Putamen (tissue), 1 donor: ENCODE measurements around the gene CMTR2.
"Not testable (repeated sequence)": the region's sequence is repeated elsewhere in the genome, so short reads cannot be mapped to it uniquely, and the experiment has no call there.

Source experiments
- DNase-seq: peaks from one replicate; pipeline ENCODE4 v3.0.0-alpha.2; 2016; ENCODE audit warnings: low spot score

CMTR2 gene

DNA sequence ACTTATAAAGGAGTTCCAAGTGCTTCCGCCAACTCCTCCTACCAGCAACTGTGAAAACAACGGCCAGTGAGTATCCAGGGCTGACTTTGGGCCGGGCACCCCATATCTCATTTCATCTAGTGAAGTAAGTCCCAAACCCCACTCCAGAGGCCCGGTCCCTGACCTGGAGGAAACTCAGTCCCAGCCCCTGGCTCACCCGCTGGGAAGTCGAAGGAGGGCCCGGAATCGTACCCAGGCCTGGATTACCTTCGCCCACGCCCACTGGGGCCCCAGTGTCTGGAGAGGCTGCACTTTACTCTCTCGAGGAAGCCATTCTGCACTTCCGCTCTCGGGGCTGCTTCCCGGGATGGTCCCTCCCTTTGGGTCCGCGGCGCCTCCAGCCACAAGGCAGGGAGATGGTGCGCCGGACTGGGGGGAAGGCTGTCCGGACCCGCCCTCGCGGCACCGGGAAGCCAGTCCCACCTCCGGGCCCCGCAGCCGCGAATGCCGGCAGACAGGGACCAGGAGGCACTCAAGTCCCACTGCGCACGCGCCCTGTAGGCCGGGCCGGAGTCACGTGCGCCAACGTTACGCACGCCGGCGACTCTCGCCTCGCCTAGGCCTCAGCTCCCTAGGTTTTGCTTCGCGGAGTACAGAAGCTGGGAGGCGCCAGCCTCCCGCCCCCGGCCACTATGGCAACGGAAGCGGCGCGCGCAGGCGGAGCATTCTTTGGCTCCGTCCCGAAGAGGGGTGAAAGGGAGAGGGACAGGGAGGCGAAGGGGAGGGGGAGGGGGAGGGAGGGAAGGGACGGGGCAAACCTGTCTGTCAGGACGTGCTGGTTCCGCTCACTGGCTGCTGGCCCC, at the start of gene CMTR2:
CMTR2 (minus strand) TSS at position 513 of the 842 bp plus-strand sequence. CDS start 3,482 bp downstream, outside the sequence.
- peak; percentile 95 for DNase-seq

GRCh38 chr16:71338632-71339031, 49.4 kb upstream of the CMTR2 start:
- no peak for DNase-seq

- no peak for DNase-seq
These were observed 49.0 kb upstream of the CMTR2 start for GRCh38 chr16:71338193-71338592.

DNA sequence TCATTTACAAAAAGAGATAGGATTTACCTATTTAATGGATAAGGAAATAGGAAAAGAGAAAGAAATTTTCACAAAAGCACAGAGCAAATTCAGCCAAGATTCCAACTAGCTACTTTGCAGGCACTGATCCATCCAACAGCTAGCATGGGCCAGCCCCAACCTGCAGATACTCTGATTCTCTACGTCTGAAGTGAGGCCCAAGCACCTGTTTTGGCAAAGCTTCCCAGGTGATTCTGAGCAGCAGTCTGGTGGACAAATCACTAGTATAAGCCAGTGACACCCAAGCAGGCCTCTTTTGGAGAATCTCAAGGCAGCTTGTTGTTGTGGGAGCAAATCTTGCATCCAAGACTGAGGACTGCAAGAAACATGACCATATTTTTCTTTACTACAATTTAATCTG, 48.4 kb upstream of the CMTR2 start:
- no peak for DNase-seq

GRCh38 chr16:71328151-71328550, 38.9 kb upstream of the CMTR2 start:
- DNase-seq = no peak

DNA sequence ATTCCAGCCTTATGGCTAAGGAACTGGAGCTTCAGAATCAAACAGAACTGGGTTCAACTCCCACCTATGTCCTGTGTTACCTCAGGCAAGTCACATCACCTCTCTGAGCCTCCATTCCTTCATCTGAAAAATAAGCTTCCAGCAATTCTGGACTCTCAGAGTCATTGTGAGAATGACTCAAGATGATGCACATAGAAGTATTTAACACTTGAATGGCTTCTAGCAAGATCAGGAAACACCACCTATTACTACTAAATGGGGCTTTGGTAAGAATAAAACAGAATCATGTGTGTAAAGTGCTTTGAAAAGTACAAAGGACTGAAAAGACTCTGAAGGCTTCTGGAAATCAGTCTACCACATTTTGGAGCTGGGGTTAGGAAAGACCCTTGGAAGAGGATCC, 38.5 kb upstream of the CMTR2 start:
- DNase-seq = no peak

DNA sequence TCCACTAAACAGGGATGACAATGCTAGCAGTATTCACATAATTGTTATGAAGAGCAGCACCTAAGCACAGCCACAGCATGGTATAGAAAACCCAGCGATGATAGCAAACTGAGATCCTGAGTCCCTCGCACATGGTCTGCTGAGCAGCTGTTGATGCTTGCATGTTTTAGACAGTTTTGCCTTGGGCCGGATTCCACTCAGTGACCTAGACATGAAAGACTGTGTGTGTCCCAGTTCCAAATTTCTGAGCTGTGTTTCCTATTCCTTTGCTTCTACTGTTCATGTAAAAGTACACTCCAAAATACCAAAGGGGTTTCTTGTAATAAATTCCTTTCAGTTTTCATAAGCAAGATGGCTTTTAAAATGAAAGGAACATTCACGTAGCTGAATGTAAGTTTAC, 30.8 kb upstream of the CMTR2 start:
- DNase-seq = no peak

GRCh38 chr16:71315269-71315668, 26.1 kb upstream of the CMTR2 start:
- DNase-seq = no peak

DNA sequence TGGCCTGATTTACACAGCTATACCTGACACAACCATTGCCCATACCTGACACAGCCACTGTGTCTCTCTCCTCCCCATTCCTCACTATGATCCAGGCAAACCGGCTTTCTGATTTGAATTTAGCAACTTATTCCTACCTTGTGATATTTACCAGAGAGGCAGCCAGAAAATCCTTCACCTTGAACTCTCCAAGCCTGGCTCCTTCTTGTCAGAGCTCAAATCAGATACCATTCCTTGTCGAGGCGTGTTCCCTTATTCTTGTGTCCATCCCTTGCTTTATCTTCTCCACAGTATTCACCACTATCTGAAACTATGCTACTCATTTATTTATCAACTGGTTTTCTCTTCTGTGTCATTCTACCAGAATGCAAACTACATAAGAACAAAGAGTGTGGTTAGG, 24.4 kb upstream of the CMTR2 start:
- not testable (repeated sequence) for DNase-seq

DNA sequence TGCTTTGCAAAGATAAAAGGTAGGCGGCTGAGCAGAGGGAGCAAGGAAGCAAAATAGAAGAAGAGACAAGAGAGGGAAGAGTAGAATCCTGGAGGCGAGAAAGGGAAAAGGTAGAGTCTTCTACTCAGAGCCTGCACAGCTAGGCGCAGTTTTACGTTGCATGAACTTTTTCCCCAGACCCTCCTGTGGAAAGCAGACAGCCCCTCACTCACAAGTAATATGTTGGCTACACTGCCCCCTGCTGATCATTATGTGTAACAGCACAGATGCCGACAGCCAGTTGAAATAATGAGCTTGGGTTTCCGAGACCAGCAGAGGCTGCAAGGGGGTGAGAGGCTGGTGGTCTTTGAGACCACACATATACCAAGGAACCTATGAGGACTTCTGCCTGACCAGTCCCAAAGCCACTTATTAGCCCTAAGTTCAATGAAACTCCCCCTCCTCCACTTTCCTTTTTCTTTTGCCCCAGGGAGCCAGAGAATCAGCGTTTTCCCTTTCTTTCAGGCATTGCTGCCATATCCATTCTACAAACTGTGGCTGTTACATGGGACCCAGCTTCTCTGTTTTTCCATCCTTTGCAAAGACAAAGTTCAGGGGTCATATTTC, 22.5 kb upstream of the CMTR2 start:
- DNase-seq = no peak

DNA sequence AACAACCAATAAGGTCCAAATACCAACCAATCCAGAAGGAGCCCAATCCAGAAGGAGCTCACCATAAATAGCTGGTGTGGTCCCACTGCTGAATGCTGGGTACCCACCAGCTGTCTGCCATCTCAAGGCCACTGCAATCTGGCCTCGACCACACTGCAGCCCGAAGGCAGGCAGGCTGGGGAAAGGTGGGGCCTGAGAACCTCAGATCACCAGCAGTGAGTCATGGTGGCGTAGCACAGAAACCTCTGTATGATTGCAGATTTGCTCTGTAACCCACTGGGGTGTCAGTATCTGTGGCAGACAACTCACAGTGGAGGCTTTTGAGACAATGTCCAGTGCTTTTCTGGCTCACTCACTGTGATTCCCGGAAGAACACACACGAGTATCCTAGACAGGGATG, 14.7 kb upstream of the CMTR2 start:
- DNase-seq = no peak

DNA sequence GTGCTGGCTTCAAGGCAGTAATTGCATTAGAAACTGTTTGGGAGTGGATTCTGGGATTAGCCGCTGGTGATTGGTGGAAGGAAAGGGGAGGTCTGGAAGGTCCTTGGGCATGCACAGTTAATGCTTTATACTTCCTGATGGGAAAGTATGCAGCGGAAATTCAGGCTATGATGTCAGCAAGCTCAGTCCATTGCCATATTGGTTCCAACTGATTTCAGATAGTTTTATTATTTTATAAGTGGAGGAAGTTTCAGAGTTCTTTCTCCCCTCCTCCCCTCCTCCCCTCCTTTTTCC, 8.1 kb upstream of the CMTR2 start:
- no peak for DNase-seq

- no peak for DNase-seq
These were observed 7.6 kb upstream of the CMTR2 start for GRCh38 chr16:71296584-71297340.

DNA sequence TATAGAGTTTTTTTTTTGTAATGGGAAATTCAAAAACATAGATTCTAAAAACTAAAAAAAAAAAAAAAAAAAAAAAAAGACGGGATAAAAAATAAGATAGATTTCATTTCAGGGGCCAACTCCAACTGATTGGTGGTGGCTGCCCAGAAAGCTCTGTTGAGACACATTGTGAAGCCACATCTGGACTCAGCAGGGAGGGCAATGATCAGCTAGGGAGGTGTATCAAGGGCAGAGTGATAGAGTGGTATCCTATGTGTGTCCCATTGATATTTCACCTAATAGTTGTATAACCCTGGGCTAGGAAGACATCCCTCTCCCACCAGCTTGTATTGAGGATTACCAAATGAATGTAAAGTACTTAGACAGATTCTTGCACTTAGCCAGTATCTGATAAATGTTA, 6.7 kb upstream of the CMTR2 start:
- DNase-seq = no peak

- no peak for DNase-seq
These were observed 4.7 kb upstream of the CMTR2 start for GRCh38 chr16:71293919-71294318.

- DNase-seq = not testable (repeated sequence)
These were observed 2.9 kb upstream of the CMTR2 start for GRCh38 chr16:71292095-71292494.

DNA sequence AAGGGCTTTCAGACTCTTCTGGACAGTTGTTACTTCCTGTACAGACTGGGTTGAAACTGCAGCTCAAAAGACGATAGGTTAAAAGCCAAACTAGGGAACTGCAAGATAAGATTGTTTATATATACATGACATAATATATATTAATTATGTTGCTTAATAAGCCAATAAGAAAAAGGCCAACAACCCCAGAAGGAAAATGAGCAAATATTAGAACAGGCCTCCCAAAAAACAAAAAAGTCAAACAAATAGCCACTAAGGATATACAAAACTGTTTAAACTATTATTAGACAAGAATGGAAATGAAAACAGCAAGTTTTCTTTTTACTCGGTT, 495 bp upstream of the CMTR2 start:
- no peak for DNase-seq

DNA sequence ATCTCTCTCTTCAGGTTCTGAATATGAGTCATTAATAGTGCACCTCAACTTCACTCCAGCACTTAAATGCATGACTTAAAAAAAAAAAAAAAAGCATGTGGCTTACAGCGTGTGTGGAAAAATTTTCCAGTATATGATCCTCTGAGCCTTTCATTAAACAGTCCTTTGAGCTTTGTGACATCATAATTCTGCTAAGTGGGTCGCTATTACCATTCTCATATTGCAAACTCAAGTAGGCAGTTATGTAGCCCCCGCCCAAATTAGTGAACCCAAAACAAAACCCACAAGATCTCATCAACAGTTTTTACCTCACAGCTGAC, 672 bp downstream of the CMTR2 start:
- DNase-seq = peak; percentile 3

GRCh38 chr16:71287911-71288310, 1.3 kb downstream of the CMTR2 start:
- DNase-seq = no peak

DNA sequence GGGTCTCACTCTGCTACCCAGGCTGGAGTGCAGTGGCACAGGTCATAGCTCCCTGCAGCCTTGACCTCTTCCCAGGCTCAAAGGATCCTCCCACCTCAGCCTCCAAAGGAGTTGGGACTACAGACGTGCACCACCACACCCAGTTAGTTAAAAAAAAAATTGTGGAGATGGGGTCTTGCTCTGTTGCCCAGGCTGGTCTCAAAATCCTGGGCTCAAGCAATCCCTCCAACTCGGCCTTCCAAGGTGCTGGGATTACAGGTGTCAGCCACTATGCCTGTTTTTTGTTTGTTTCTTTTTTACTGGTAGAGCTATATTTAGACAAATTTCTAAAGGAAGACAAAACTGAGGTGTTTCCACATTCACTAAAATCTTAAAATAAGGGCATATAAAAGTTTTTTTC, 1.7 kb downstream of the CMTR2 start:
- DNase-seq = no peak

DNA sequence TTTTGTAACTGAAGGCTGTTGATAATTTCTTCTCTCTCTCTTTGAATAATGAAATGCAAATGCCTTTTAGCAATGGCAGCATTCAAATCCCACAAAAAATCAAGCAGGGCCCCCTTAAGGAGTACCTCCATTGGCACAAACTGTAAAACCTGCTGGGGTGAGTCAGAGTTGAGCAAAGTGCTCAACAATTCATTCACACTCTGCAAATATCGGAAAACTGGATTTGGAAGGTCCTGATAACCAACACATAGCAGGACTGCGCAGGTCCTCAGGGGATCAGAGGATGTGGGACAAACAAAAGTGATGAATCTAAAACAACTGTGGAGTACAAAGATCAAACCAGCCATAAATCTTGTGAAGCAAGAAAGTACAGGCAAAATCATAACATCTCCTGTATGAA, 5.6 kb downstream of the CMTR2 start:
- DNase-seq = no peak

- no peak for DNase-seq
These were observed 6.3 kb downstream of the CMTR2 start for GRCh38 chr16:71282943-71283342.

- no peak for DNase-seq
These were observed 12.4 kb downstream of the CMTR2 start for GRCh38 chr16:71276589-71277334.
